KMS-11 (cell line): ENCODE results near the gene NUP214.
"Not testable (repeated sequence)": the region's sequence is repeated elsewhere in the genome, so short reads cannot be mapped to it uniquely, and the experiment has no call there.

ENCODE experiments used
- H2AFZ ChIP-seq: fragments of 200-600 bp; sonication (generic); 2 replicates; pipeline ENCODE4 v1.6.1; 2016; ENCODE audit warnings: antibody characterized with exemption, mixed run types, low read depth
- H3K27ac ChIP-seq: fragments of 200-600 bp; sonication (generic); 2 replicates; pipeline ENCODE4 v1.6.1; 2016; ENCODE audit warnings: mild to moderate bottlenecking, mixed run types
- H3K27me3 ChIP-seq: fragments of 200-600 bp; sonication (generic); 2 replicates; pipeline ENCODE4 v1.6.1; 2017; ENCODE audit warnings: mild to moderate bottlenecking, low read depth, mixed run types, moderate library complexity; ENCODE audit not compliant: insufficient read depth
- H3K36me3 ChIP-seq: fragments of 200-600 bp; sonication (generic); 2 replicates; pipeline ENCODE4 v1.6.1; 2017; ENCODE audit warnings: mild to moderate bottlenecking, mixed run types; ENCODE audit not compliant: insufficient read depth
- H3K4me1 ChIP-seq: fragments of 200-600 bp; sonication (generic); 2 replicates; pipeline ENCODE4 v1.6.1; 2016; ENCODE audit warnings: mild to moderate bottlenecking, low read depth, mixed run types; ENCODE audit not compliant: poor library complexity, severe bottlenecking
- H3K4me2 ChIP-seq: fragments of 200-600 bp; sonication (generic); 2 replicates; pipeline ENCODE4 v1.7.0; 2016; ENCODE audit warnings: mild to moderate bottlenecking, mixed run types
- H3K4me3 ChIP-seq: fragments of 200-600 bp; sonication (generic); IDR thresholded peaks from 2 replicates; pipeline ENCODE4 v1.6.1; 2017; ENCODE audit warnings: low read depth, low read length, mixed read lengths; ENCODE audit not compliant: insufficient read depth
- H3K79me2 ChIP-seq: fragments of 200-600 bp; sonication (generic); 2 replicates; pipeline ENCODE4 v1.6.1; 2016; ENCODE audit warnings: low read depth, mixed run types; ENCODE audit not compliant: insufficient read depth
- H3K9ac ChIP-seq: fragments of 200-600 bp; sonication (generic); 2 replicates; pipeline ENCODE4 v1.6.1; 2016; ENCODE audit warnings: mild to moderate bottlenecking, mixed run types
- H4K20me1 ChIP-seq: fragments of 200-600 bp; sonication (generic); 2 replicates; pipeline ENCODE4 v1.6.1; 2016; ENCODE audit warnings: mild to moderate bottlenecking, mixed run types; ENCODE audit not compliant: insufficient read depth
- TF ChIP-seq, protein P1 (sequence below): fragments of 200-600 bp; sonication (generic); conservative IDR thresholded peaks from 2 replicates; pipeline ENCODE4 v1.6.1; 2017; ENCODE audit warnings: low read depth, mild to moderate bottlenecking, antibody characterized with exemption, low read length, moderate library complexity, mixed read lengths

Gene NUP214

DNA sequence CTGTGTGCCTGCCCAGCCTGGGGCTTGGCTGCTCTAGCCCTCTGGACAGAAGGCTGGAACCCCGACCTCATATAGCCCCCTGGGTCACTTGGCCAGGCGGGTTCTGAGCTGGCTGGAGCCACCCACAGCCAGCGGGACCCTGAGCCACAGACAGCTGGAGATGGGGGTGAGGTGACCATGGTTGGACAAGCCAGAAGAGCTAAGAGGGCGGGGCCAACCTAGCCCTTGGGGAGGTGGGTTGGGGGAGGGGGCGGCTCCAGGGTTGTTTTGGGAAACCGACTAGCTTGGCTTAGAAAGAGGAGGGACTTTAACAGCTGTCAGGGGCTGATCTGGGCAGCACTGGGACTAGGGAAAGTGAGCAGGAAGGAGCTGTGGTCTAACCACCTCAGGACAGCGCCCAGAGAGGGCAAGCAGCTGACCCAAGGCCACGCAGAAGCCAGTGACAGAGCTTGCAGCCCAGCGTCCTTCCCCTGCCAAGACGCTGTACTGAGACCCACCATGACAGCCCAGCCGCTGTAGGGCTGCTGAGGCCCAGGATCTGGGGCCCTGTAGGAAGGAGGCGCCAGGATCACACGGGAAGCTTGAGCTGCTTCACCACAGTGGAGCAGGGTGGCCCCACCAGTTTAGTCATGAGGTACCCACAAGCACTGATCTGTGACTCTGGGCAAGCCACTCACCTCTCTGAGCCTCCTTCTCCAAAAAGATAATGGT, 26.8 kb upstream of the NUP214 start:
- Histone ChIP-seq H3K27ac (no peak overlapping the region), H2AFZ (no peak overlapping the region), H3K79me2 (no peaks in the 10 kb centered on the region), H3K4me3 (no peak overlapping the region), H3K27me3 (peaks cover 29% of the 10 kb centered on the region), H4K20me1 (no peaks in the 10 kb centered on the region), H3K9ac (no peak overlapping the region), H3K4me2 (no peak overlapping the region), H3K4me1 (no peaks in the 10 kb centered on the region), H3K36me3 (no peaks in the 10 kb centered on the region)
- TF ChIP-seq, protein P1, sequence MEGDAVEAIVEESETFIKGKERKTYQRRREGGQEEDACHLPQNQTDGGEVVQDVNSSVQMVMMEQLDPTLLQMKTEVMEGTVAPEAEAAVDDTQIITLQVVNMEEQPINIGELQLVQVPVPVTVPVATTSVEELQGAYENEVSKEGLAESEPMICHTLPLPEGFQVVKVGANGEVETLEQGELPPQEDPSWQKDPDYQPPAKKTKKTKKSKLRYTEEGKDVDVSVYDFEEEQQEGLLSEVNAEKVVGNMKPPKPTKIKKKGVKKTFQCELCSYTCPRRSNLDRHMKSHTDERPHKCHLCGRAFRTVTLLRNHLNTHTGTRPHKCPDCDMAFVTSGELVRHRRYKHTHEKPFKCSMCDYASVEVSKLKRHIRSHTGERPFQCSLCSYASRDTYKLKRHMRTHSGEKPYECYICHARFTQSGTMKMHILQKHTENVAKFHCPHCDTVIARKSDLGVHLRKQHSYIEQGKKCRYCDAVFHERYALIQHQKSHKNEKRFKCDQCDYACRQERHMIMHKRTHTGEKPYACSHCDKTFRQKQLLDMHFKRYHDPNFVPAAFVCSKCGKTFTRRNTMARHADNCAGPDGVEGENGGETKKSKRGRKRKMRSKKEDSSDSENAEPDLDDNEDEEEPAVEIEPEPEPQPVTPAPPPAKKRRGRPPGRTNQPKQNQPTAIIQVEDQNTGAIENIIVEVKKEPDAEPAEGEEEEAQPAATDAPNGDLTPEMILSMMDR = no peak

DNA sequence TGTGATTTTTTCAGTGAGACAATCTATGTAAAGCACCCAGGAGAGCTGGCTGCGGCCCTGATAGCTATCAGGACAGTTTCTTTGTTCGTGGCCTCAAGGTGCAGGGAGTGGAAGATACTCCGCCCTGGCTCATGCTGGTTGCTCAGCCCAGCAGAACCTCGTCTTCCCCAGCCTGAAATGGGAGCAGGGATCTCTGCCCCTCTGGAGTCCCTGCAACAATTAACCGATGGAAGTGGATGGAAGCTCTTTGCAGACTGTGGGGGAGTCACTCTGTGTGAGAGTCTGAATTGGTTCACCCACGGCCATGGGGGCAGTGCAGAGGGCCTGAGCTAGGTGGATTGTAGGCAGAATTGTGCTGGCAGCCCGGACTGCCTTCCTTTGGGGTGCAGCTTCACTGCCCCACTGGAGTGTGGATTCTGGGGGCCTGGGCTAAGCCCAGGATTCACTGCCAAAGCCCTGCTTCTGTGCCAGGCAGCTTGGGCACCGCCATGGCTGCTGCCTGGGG, 26.2 kb upstream of the NUP214 start:
- no peak overlapping the region for H2AFZ ChIP-seq
- H3K79me2 ChIP-seq = no peaks in the 10 kb centered on the region
- no peak overlapping the region for H3K27ac ChIP-seq
- no peaks in the 10 kb centered on the region for H3K36me3 ChIP-seq
- H3K27me3 ChIP-seq = peaks cover 28% of the 10 kb centered on the region
- TF ChIP-seq, protein P1 = no peak
- no peak overlapping the region for H3K4me2 ChIP-seq
- no peak overlapping the region for H3K4me3 ChIP-seq
- H3K9ac ChIP-seq = no peak overlapping the region
- no peaks in the 10 kb centered on the region for H3K4me1 ChIP-seq
- H4K20me1 ChIP-seq = no peaks in the 10 kb centered on the region

DNA sequence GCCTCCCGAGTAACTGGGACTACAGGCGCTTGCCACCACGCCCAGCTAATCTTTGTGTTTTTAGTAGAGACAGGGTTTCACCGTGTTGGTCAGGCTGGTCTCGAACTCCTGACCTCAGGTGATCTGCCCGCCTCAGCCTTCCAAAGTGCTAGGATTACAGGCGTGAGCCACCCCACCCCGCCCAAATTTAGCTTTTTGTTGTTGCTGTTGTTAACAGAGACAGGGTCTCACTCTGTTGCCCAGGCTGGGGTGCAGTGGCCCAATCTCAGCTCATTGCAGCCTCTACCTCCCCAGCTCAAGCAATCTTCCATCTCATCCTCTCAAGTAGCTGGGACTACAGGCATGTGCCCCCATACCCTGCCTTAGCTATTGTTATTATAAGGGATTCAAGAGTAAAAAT, 25.5 kb upstream of the NUP214 start:
- not testable (repeated sequence) for H4K20me1 ChIP-seq, H3K4me1 ChIP-seq, H3K4me3 ChIP-seq, H3K9ac ChIP-seq, H3K27ac ChIP-seq, H3K36me3 ChIP-seq, H3K79me2 ChIP-seq, H2AFZ ChIP-seq, H3K4me2 ChIP-seq
- peaks cover 21% of the 10 kb centered on the region for H3K27me3 ChIP-seq

DNA sequence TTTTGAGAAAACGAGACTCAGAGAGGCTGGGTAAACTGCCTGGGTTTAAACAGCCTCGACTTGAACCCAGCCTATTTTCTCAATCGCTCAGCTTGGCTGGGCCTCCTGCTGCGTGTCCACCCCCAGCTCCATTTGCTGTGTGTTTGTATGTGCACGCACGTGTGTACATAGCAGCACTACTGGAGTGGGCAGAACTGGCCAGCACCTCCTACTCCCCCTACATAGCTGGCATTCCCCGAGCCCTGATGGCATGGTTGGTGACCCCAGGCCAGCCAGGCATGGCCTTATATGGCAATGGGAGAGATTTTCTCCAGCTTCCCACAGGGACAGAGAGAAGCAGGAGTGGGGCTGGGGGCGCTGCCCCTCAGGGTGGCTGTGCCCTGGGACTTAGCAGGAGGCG, 24.9 kb upstream of the NUP214 start:
- TF ChIP-seq, protein P1 = no peak
- no peaks in the 10 kb centered on the region for H3K4me1 ChIP-seq
- peaks cover 15% of the 10 kb centered on the region; the same call in 1 of the 2 replicates for H3K27me3 ChIP-seq
- H3K27ac ChIP-seq = no peak overlapping the region
- no peak overlapping the region for H3K4me3 ChIP-seq
- H2AFZ ChIP-seq = no peak overlapping the region; the same call in 1 of the 2 replicates
- no peaks in the 10 kb centered on the region for H4K20me1 ChIP-seq
- H3K9ac ChIP-seq = no peak overlapping the region
- H3K36me3 ChIP-seq = no peaks in the 10 kb centered on the region
- no peak overlapping the region for H3K4me2 ChIP-seq
- H3K79me2 ChIP-seq = no peaks in the 10 kb centered on the region
